Measurements from ENCODE around the gene JADE2. TPM values are rescaled to one million over a fixed set of nuclear protein-coding genes. Genes with fewer than 3 reads are reported as not detected.

Gene JADE2
- total and polyA plus RNA-seq, 2 donors (not counting 3 experiments of a cell fraction or from before 2014, with no cell fraction given) = 11.6 to 31.1 TPM

- intact Hi-C loops (cut with micrococcal nuclease) (no loop called here), dilution Hi-C loops (cut with MboI; ENCODE audit: extremely low pct_ligation_motif_present, low sequenced_read_pairs) (no loop called here)
- Histone ChIP-seq H2AFZ (ENCODE audit: low read depth, low read length) (no peak overlapping the region), H3K27me3 (ENCODE audit: control insufficient read depth in 2 of 2, insufficient read depth in 2 of 2, low read length in 2 of 2) (no peaks in the 10 kb centered on the region), H3K4me2 (ENCODE audit: insufficient read depth, low read length) (no peak overlapping the region), H3K27ac (ENCODE audit: insufficient read depth, low read depth, low read length) (no peak overlapping the region), H3K4me1 (ENCODE audit: control insufficient read depth, extremely low read depth, insufficient read depth, low read length) (peaks cover 4% of the 10 kb centered on the region), H3K36me3 (ENCODE audit: control insufficient read depth in 2 of 2, extremely low read depth in 1 of 2, insufficient read depth in 2 of 2, low read length in 2 of 2) (peaks cover 3 to 11% of the 10 kb centered on the region in 2 experiments), H3K9me1 (replicated peaks; ENCODE audit: control insufficient read depth, extremely low read depth, insufficient read depth, low read length) (no peaks in the 10 kb centered on the region), H3K9me3 (replicated peaks; ENCODE audit: control insufficient read depth, insufficient read depth, low read length) (no peaks in the 10 kb centered on the region), H4K20me1 (replicated peaks; ENCODE audit: control insufficient read depth, extremely low read depth, insufficient read depth, low read length) (no peaks in the 10 kb centered on the region), H3K4me3 (replicated peaks in 1 of 3; ENCODE audit: insufficient read depth in 1 of 3, low read depth in 1 of 3, low read length in 3 of 3) (no peak overlapping the region), H3K9ac (replicated peaks; ENCODE audit: extremely low read depth, insufficient read depth, low read length) (no peak overlapping the region), H3K79me2 (ENCODE audit: control insufficient read depth, insufficient read depth, low read length) (peaks cover 35% of the 10 kb centered on the region)
- BruUV-seq (replicated peaks) = no TSS peak
- TF ChIP-seq JUN (IDR thresholded peaks at IDR 0.05; ENCODE audit: borderline replicate concordance, insufficient read depth, insufficient read length, low read depth) (no peak), MAX (IDR thresholded peaks at IDR 0.05; ENCODE audit: insufficient read depth, insufficient read length) (no peak), POLR2AphosphoS5 (IDR thresholded peaks at IDR 0.05; ENCODE audit: insufficient read depth, low read depth, low read length) (no peak), CTCF (IDR thresholded peaks at IDR 0.05; ENCODE audit: extremely low read depth in 1 of 2, insufficient read depth in 1 of 2, low read depth in 1 of 2, low read length in 2 of 2) (no peak), EZH2 (IDR thresholded peaks at IDR 0.05; ENCODE audit: borderline replicate concordance, low read depth, low read length, severe bottlenecking) (no peak), FOS (IDR thresholded peaks at IDR 0.05; ENCODE audit: borderline replicate concordance, insufficient read depth, low read length) (no peak), GATA2 (IDR thresholded peaks at IDR 0.05; ENCODE audit: insufficient read depth, insufficient read length, low read depth, low read length) (no peak), MYC (IDR thresholded peaks at IDR 0.05; ENCODE audit: low read depth, low read length) (no peak), POLR2A (IDR thresholded peaks at IDR 0.05; ENCODE audit: low read depth, low read length) (no peak)
- POLR2A ChIA-PET = no interaction called here
- peak; percentile 48 for FAIRE-seq
- CTCF ChIA-PET = interaction anchor here (0.5 to 2.0 kb wide), 7 partner anchors 8 to 122 kb away, joined by 3 to 8 read pairs (median 4); partner anchors contain the start of gene CDKN2AIPNL
- DNase-seq (ENCODE audit: low read depth, low spot score) = no peak
These were observed 7.8 kb downstream of the JADE2 start for GRCh38 chr5:134533115-134533815.
